Inferior parietal cortex (tissue), 1 donor: ENCODE measurements around the gene YIPF2.

Experiments used
- DNase-seq: peaks from one replicate; pipeline ENCODE4 v3.0.0-alpha.2; 2016; ENCODE audit errors: extremely low spot score

YIPF2 gene

DNA sequence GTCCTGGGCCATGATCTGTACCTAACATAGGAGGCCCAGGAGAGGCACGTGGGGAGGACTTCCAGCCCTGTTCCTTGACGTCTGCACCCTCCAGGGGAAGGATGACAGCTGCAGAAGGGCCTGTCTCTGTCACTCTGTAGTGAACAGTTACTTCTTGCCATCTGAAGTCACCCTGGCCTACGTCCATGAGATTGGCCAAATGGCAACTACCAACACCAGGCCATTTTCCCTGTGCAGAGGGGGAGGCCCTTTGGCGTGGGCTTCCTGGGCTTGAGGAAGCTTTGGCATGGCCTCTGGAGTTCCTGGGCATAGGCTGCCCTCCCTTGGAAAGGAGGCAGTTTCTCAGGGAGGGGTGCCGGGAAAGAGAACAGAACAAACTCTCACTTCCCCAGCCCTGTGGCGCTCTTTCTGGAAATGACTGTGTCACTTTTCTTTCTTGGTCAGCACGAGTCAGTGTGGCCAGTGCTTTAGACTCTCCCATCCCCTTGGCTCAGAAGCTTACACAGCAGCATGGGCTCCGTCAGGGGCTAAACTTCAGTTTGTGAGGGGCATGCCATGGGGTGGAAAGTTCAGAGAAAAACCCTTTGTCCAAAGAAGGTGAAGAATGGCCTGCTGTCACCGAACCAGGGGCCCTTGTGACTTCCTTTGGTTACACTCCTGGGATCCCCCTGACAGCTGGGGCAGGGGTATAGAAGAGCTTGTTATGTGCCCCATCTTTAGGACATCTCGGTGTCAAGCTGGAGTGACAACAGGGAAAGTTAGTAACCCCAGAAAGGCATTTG lies 51.8 kb downstream of the YIPF2 start:
- DNase-seq: no peak

- DNase-seq: no peak
These were observed 54.4 kb downstream of the YIPF2 start for GRCh38 chr19:10874024-10874423.

DNA sequence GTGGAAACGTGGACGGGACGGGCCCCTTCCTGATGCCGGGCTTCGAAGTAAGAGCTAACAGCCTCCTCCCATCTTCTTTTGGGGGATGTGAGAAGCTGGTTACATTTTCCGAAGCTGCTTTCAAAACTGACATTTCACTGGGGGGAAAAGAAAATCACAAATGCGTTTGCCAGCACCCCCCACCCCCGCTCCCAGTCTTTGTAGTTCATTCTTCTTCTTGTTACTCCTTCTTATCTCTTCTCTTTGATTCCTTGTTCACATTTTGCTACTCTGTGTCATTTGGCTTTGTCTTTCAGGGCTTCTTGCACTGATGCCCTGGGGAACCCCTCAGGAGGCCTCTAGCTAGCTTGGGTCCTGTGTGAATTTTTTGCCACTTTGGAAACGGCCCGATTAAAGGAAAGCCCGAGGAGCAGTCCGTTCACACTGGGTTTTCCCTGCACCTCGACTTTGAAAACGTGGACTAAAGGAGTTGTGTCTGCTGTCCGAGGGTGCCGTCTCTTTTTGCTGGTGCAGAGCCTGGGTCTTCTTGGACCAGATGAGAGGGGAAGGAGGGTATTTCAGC lies 55.8 kb downstream of the YIPF2 start:
- DNase-seq: no peak
